Measurements from ENCODE around the gene SOX10. TPM values are rescaled to one million over a fixed set of nuclear protein-coding genes. Genes with fewer than 3 reads are reported as not detected.

Gene SOX10
- total RNA-seq (1.5 TPM), polyA plus RNA-seq (ENCODE audit: insufficient read depth, low read depth, low replicate concordance) (0.22 TPM)
- long read RNA-seq, donor 1: 0 reads
- long read RNA-seq, donor 2: 0 reads
- long read RNA-seq, donor 3: 0 reads
- long read RNA-seq, donor 4, partial matches to known transcripts: 0 of 2 reads
- long read RNA-seq, donor 4, other reads (novel, unspliced or antisense): 0 of 2 reads
- long read RNA-seq, donor 5: 0 reads
- long read RNA-seq, donor 6: 0 reads
- long read RNA-seq, donor 7: 0 reads
- long read RNA-seq, donor 8: 0 reads
- long read RNA-seq, donor 9: 0 reads
- long read RNA-seq, donor 10, partial matches to known transcripts: 0 of 1 reads
- long read RNA-seq, donor 10, other reads (novel, unspliced or antisense): 0 of 1 reads

- intact Hi-C loops (cut with DNase I): no loop called here
- Histone ChIP-seq H3K9ac (ENCODE audit: low read length in 3 of 3) (no peak within 1 kb of the TSS), H3K36me3 (ENCODE audit: control insufficient read depth in 2 of 3, insufficient read depth in 3 of 3, low read length in 3 of 3) (no peaks in the 10 kb centered on the region), H3K9me3 (ENCODE audit: control insufficient read depth in 2 of 3, insufficient read depth in 1 of 3, low read length in 3 of 3) (no peaks in the 10 kb centered on the region), H3K27me3 (ENCODE audit: control insufficient read depth, insufficient read depth, low read length) (peaks cover 3% of the 10 kb centered on the region), H3K27ac (ENCODE audit: low read depth in 2 of 2, low read length in 2 of 2) (no peak within 1 kb of the TSS), H3K4me1 (ENCODE audit: control insufficient read depth in 2 of 3, insufficient read depth in 2 of 3, low read depth in 1 of 3, low read length in 3 of 3) (peaks cover 0 to 7% (median 0%) of the 10 kb centered on the region in 3 donors), H3K4me3 (ENCODE audit: low read length in 3 of 3) (no peak within 1 kb of the TSS)
- FAIRE-seq (no peak), DNase-seq (peak in 1 of 5 donors; percentile 14)
- TF ChIP-seq CTCF (IDR thresholded peaks at IDR 0.05; ENCODE audit: borderline replicate concordance, extremely low read depth, insufficient read depth): no peak
These were observed at the start of gene SOX10 for GRCh38 chr22:37983860-37984791. Gene SOX10 (minus strand): TSS chr22:37984555. CDS start chr22:37983784, 771 bp downstream.

- intact Hi-C loops (cut with DNase I): no loop called here
- no peak for FAIRE-seq
- peak; percentile 44 to 80 (median 70) for DNase-seq
- no peak overlapping the region for H3K4me3 ChIP-seq (ENCODE audit: low read length in 3 of 3)
- no peaks in the 10 kb centered on the region for H3K27me3 ChIP-seq (ENCODE audit: control insufficient read depth, insufficient read depth, low read length)
- TF ChIP-seq CTCF (IDR thresholded peaks at IDR 0.05; ENCODE audit: borderline replicate concordance, extremely low read depth, insufficient read depth): no peak
- no peak overlapping the region for H3K9ac ChIP-seq (ENCODE audit: low read length in 3 of 3)
- H3K4me1 ChIP-seq (ENCODE audit: control insufficient read depth in 2 of 3, insufficient read depth in 2 of 3, low read depth in 1 of 3, low read length in 3 of 3): peaks cover 0 to 12% (median 0%) of the 10 kb centered on the region in 3 donors
- H3K36me3 ChIP-seq (ENCODE audit: control insufficient read depth in 2 of 3, insufficient read depth in 3 of 3, low read length in 3 of 3): no peaks in the 10 kb centered on the region
- peak overlapping the region; percentile 18 to 84 for H3K27ac ChIP-seq (ENCODE audit: low read depth in 2 of 2, low read length in 2 of 2)
- H3K9me3 ChIP-seq (ENCODE audit: control insufficient read depth in 2 of 3, insufficient read depth in 1 of 3, low read length in 3 of 3): no peaks in the 10 kb centered on the region
These were observed 49.3 kb upstream of the SOX10 start for GRCh38 chr22:38033522-38034277.

GRCh38 chr22:38032681-38033521 is 48.5 kb upstream of the SOX10 start:
- TF ChIP-seq CTCF (IDR thresholded peaks at IDR 0.05; ENCODE audit: borderline replicate concordance, extremely low read depth, insufficient read depth): no peak
- peak in 2 of 5 donors; percentile 46 to 50 for DNase-seq
- Histone ChIP-seq H3K27ac (ENCODE audit: low read depth in 2 of 2, low read length in 2 of 2) (no peak overlapping the region), H3K4me3 (ENCODE audit: low read length in 3 of 3) (no peak overlapping the region), H3K36me3 (ENCODE audit: control insufficient read depth in 2 of 3, insufficient read depth in 3 of 3, low read length in 3 of 3) (no peaks in the 10 kb centered on the region), H3K9me3 (ENCODE audit: control insufficient read depth in 2 of 3, insufficient read depth in 1 of 3, low read length in 3 of 3) (no peaks in the 10 kb centered on the region), H3K4me1 (ENCODE audit: control insufficient read depth in 2 of 3, insufficient read depth in 2 of 3, low read depth in 1 of 3, low read length in 3 of 3) (peaks cover 0 to 12% (median 0%) of the 10 kb centered on the region in 3 donors), H3K9ac (ENCODE audit: low read length in 3 of 3) (no peak overlapping the region), H3K27me3 (ENCODE audit: control insufficient read depth, insufficient read depth, low read length) (no peaks in the 10 kb centered on the region)
- intact Hi-C loops (cut with DNase I): no loop called here
- FAIRE-seq: no peak
